Lower lobe of right lung (tissue), 2 donors: ENCODE measurements around the gene ARHGAP10. TPM values are rescaled to one million over a fixed set of nuclear protein-coding genes. Genes with fewer than 3 reads are reported as not detected.

ENCODE experiments used
- ATAC-seq, 2 donors: fragments of 200-7000 bp; cut with Tn5 transposase; one replicate each; pipeline ENCODE4 v1.9.1; 2020 to 2022; ENCODE audit warnings: mild to moderate bottlenecking in 2 of 2, moderate library complexity in 2 of 2
- DNase-seq: peaks from one replicate; pipeline ENCODE4 v3.0.0-alpha.2; 2020
- H3K27ac ChIP-seq: fragments of 200-600 bp; one replicate; pipeline ENCODE4 v1.8.0; 2022
- H3K27me3 ChIP-seq: fragments of 200-600 bp; one replicate; pipeline ENCODE4 v1.8.0; 2022; ENCODE audit warnings: low read depth
- H3K36me3 ChIP-seq: fragments of 200-600 bp; one replicate; pipeline ENCODE4 v1.8.0; 2022; ENCODE audit warnings: mild to moderate bottlenecking
- H3K4me1 ChIP-seq: fragments of 200-600 bp; one replicate; pipeline ENCODE4 v1.8.0; 2022
- H3K4me3 ChIP-seq: fragments of 200-600 bp; one replicate; pipeline ENCODE4 v1.8.0; 2022; ENCODE audit warnings: mild to moderate bottlenecking
- H3K9me3 ChIP-seq: fragments of 200-600 bp; one replicate; pipeline ENCODE4 v1.8.0; 2022
- intact Hi-C: fragments of 100-400 bp; cut with DNase I; formaldehyde crosslinking; loops from one replicate; pipeline ENCODE4 v1.11.0; 2022
- total RNA-seq: library from RNA; stranded (reverse); fragmentation: NEBNext Ultra II Directional; extraction: Animal tissue kit (Norgen Biotek cat#: 25700); gene quantifications from one replicate; pipeline ENCODE4 v1.2.1, GENCODE V29; 2021
- TF ChIP-seq, protein P1 (sequence below): fragments of 200-600 bp; IDR thresholded peaks from one replicate; pipeline ENCODE4 v1.8.0; 2022; ENCODE audit warnings: antibody characterized with exemption, mild to moderate bottlenecking
- donor health status: DM: no; HTN: yes; CAD: no; lungs with severe emphysema.

Gene ARHGAP10
- total RNA-seq, 1 donor from 2014 or later: 26.4 TPM

DNA sequence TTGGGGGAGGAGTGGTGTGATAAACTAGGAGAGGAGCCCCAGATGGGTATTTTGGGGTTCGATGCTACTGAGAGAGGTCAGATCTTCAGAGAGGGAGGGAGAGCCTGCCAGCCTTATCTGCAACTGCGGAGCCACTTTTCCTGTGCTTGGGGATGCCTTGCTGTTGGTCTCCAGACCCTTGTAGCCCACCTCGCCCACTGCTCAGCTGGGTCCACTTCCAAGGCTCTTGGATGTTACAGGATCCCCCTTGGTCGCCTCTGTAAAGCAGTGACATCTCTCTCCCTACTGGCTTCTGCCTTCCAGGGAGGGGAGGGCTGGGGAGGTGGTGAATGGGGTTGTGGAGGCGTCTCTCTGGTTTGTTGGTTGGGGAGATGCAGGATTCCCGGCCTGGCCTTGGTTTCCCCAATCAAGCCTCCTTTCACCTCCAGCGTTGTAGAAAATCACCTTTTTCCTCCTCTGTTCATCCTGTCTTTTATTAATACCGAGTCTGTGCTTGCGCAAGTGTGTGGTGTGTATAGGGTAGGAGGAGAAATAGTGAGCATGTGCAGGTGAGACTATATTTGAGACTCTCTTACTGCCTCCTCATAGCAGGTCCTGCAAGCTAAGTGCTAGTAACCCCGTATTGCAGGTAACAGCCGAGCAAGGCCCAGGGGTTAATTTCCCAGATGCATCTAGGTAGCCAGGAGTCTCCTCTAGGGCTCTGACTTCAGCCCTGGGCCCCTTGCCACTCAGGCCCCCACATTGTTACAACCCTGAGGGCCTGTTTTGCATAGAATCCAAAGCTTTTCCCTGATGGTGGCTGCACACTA is 337.4 kb downstream of the ARHGAP10 start:
- Histone ChIP-seq H3K27me3 (no peaks in the 10 kb centered on the region), H3K36me3 (peaks cover 16% of the 10 kb centered on the region), H3K4me1 (peaks cover 7% of the 10 kb centered on the region), H3K27ac (no peak overlapping the region), H3K9me3 (no peaks in the 10 kb centered on the region), H3K4me3 (no peak overlapping the region)
- DNase-seq: no peak
- TF ChIP-seq, protein P1, sequence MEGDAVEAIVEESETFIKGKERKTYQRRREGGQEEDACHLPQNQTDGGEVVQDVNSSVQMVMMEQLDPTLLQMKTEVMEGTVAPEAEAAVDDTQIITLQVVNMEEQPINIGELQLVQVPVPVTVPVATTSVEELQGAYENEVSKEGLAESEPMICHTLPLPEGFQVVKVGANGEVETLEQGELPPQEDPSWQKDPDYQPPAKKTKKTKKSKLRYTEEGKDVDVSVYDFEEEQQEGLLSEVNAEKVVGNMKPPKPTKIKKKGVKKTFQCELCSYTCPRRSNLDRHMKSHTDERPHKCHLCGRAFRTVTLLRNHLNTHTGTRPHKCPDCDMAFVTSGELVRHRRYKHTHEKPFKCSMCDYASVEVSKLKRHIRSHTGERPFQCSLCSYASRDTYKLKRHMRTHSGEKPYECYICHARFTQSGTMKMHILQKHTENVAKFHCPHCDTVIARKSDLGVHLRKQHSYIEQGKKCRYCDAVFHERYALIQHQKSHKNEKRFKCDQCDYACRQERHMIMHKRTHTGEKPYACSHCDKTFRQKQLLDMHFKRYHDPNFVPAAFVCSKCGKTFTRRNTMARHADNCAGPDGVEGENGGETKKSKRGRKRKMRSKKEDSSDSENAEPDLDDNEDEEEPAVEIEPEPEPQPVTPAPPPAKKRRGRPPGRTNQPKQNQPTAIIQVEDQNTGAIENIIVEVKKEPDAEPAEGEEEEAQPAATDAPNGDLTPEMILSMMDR: no peak
- intact Hi-C loops: no loop called here
- ATAC-seq: no peak

- ATAC-seq (no peak), DNase-seq (no peak)
- TF ChIP-seq, protein P1: no peak
- intact Hi-C loops: no loop called here
- Histone ChIP-seq H3K4me3 (no peak overlapping the region), H3K27ac (no peak overlapping the region), H3K27me3 (no peaks in the 10 kb centered on the region), H3K36me3 (peaks cover 11% of the 10 kb centered on the region), H3K9me3 (no peaks in the 10 kb centered on the region), H3K4me1 (peaks cover 7% of the 10 kb centered on the region)
Measured at GRCh38 chr4:148069895-148070178, 337.9 kb downstream of the ARHGAP10 start.

- TF ChIP-seq, protein P1: no peak
Measured at GRCh38 chr4:148071009-148071408, 339.1 kb downstream of the ARHGAP10 start.

DNA sequence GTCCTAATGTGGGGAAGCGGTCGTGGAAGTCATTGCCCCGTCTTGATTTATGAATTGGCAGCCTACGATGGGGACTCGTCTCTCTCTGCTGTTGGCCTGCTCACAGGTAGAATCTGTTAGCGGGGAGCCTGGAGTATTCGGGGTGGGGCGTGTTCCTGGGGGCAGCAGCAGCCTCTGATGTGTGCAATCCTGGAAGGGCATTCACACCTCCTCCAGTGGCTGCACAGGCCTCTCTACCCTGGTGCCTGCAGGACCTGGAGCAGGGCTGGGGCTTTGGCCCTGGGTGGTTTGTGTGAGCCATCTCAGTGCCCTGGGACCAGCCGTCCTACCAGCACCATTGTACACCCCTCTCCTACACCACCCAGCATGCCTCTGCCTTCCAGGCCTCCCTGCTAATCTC is 340.9 kb downstream of the ARHGAP10 start:
- no peaks in the 10 kb centered on the region for H3K4me1 ChIP-seq
- DNase-seq (no peak), ATAC-seq (peak in 1 of 2 donors; percentile 5)
- TF ChIP-seq, protein P1: no peak
- H3K27ac ChIP-seq: no peak overlapping the region
- intact Hi-C loops: no loop called here
- no peak overlapping the region for H3K4me3 ChIP-seq
- no peaks in the 10 kb centered on the region for H3K27me3 ChIP-seq
- H3K36me3 ChIP-seq: peaks cover 10% of the 10 kb centered on the region
- H3K9me3 ChIP-seq: peaks cover 7% of the 10 kb centered on the region

More at GRCh38 chr4:148071009-148071408, 339.1 kb downstream of the ARHGAP10 start:
- DNase-seq (no peak), ATAC-seq (no peak)
- peaks cover 10% of the 10 kb centered on the region for H3K36me3 ChIP-seq
- H3K4me1 ChIP-seq: peaks cover 7% of the 10 kb centered on the region
- H3K4me3 ChIP-seq: no peak overlapping the region
- no peaks in the 10 kb centered on the region for H3K27me3 ChIP-seq
- no peak overlapping the region for H3K27ac ChIP-seq
- peaks cover 7% of the 10 kb centered on the region for H3K9me3 ChIP-seq
- intact Hi-C loops: no loop called here

GRCh38 chr4:148073349-148073748 is 341.5 kb downstream of the ARHGAP10 start:
- intact Hi-C loops: no loop called here
- no peak overlapping the region for H3K27ac ChIP-seq
- no peak overlapping the region for H3K4me3 ChIP-seq
- ATAC-seq (no peak), DNase-seq (no peak)
- H3K4me1 ChIP-seq: no peaks in the 10 kb centered on the region
- H3K36me3 ChIP-seq: peaks cover 10% of the 10 kb centered on the region
- TF ChIP-seq, protein P1: no peak
- peaks cover 7% of the 10 kb centered on the region for H3K9me3 ChIP-seq
- H3K27me3 ChIP-seq: no peaks in the 10 kb centered on the region
